Kidney tubule cell (primary cell): ENCODE measurements around the gene EPB41L3.

Experiments
- DNase-seq: peaks from one replicate; pipeline ENCODE4 v3.0.0-alpha.2; 2018; ENCODE audit warnings: low spot score

Gene EPB41L3

DNA sequence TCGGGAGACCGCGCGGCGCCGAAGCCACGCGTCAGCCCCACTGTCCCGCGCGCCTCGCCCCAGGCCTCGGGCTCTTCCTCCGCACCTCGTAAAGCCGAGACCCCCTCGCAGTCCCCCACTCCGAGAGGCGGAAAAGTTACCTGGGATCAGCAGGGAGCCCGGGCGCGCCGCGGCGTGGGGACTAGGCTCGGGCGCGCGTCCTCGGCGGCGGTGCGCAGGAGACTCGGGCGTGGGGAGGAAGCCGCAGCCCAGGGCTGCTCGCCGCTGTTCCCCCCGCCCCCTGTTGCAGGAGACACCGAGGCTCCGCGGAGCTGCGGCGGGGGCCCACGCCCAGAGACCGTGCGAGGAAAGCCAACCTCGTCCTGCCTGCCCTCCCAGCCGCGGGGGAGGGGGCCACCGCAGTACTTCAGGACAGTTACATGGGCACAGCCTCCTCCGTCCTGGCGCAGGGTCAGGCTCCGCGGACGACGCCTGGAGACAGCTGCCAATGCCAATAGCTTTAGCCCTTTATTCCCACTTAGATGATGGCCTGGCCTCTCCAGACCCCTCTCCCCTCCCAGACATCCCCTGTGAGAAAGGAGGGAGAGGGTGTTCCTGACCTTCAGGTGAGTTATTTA is at the start of gene EPB41L3:
Gene EPB41L3 (minus strand): TSS at position 225 of the 617 bp plus-strand sequence. CDS start 54,814 bp downstream, outside the sequence.
- peak; percentile 63 for DNase-seq

DNA sequence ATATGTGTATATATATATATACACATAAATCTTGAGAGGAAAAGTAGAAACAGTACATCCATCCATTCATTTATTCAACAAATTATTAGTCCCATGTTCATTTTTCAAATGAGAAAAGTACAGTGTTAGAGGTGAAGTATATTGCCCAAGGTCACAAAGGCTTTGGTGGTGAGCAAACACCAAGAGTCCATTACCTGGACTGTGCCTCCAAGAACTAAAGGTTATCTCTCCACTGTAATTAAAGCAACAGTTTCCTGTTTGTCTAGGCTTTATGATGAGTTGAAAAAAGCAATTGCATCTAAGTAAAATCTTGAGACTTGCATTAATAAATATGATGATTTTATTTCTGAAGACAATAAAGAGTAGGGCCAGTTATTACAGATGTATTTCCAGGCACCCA is 44.7 kb upstream of the EPB41L3 start:
- no peak for DNase-seq

GRCh38 chr18:5585653-5586052 is 41.9 kb upstream of the EPB41L3 start:
- DNase-seq: no peak

GRCh38 chr18:5584746-5585417 is 41.1 kb upstream of the EPB41L3 start:
- peak; percentile 76 for DNase-seq

DNA sequence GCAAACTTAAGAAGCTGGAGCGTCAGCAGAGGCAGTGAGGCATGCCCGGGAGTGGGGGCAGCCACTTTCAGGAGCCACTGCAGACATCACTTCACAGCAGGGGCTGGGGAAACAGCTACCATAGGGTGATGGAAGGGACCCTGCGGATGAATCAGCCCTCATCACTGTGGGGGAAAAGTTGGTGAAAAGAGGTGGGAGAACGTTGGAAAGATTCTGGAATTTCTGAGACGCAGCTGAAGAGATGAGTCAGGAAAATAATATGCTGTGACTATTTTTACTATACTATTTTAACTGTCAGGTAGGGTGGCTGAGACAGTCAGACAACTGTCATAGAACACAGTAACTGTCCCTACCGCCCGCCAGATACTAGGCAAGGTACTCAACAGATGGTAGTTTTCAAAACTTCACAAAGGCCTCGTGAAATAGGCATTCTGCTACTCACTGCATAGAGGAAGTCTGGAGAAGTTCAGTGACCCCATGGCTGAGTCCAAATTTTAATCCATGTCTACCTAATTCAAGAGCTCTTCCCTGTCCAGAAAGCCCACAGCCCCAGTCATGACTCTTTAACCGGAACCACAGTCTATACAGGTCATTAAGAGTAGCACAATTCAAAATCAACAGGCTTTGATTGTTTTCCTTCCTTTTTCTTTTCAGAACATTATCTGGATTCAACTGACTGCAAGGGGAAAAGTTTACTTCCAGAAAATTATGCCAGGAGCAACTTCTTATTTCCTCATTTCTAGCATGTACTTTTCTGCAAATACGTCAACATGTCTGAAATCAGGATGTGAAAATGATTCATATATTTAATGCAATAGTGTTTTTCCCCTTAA is 39.3 kb upstream of the EPB41L3 start:
- peak; percentile 84 for DNase-seq

DNA sequence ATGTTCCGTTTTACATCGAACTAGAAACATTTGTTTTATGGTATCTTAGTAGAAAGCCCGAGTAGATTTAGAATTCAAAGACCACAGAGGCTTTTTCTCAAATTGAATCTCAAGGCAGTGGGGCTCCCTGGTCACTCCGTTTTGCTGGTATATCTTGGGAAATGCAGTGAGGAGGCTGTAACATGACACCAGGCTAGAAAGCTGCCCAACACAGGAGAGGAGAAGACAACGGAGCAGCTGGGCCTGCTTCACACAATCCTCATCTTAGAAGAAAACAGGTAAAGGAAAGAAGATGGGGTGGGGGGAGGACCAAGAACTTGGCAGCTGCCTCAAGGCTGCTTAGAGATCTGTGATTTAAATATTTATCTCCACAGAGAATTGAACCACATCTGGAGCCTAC is 38.3 kb upstream of the EPB41L3 start:
- DNase-seq: no peak

GRCh38 chr18:5574843-5575242 is 31.0 kb upstream of the EPB41L3 start:
- DNase-seq: peak; percentile 4

DNA sequence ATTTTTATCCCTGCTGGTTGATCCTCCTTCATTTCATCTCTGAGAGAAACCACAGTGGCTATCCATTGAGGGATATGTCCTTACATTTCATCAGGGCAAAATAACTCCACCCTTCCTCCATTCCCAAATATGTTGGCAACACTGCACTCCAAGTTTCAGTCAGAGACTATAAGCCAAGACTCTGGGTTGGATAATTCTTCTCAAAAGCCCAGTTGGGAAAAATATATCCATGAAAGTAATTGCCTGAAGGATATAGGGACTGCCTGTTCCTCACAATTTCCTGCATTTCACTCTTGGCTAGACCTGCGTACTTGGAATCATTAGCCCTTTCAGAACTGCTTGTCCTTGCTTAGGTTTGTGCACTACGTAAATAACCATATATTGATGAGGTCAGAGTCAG is 27.9 kb upstream of the EPB41L3 start:
- no peak for DNase-seq

DNA sequence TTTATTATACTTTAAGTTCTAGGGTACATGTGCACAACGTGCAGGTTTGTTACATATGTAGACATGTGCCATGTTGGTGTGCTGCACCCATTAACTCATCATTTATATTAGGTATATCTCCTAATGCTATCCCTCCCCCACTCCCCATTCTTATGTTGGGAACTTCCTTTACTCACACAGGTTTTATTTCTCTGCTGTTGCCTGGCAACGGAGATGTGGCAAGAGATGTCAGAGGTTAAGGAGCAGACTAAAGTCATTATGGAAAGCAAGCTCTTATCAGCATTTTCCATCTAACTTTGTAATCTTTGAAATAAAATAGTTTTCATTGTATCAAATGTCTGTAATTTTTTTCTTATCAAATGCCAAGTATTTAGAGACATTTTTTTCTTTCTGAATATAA is 26.8 kb upstream of the EPB41L3 start:
- DNase-seq: peak; percentile 77

GRCh38 chr18:5568416-5568815 is 24.6 kb upstream of the EPB41L3 start:
- DNase-seq: no peak

DNA sequence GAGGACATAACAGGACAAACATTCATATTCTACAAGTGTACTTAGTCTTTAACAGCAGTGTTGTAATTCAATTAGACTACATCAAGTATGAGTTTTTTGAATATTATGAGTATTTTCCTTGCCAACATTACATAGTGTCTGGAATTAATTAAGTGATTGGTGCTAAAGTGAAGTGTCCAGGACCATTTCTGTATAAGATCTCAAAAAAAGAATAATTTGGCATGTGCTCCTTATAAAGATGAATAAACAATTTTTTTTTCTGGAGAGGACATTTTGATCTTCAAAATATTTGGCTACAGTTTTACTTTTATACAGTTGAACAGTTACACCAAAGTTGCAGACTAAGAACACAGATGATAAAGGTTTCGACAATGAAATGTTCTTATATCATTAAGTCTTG is 15.1 kb upstream of the EPB41L3 start:
- no peak for DNase-seq

DNA sequence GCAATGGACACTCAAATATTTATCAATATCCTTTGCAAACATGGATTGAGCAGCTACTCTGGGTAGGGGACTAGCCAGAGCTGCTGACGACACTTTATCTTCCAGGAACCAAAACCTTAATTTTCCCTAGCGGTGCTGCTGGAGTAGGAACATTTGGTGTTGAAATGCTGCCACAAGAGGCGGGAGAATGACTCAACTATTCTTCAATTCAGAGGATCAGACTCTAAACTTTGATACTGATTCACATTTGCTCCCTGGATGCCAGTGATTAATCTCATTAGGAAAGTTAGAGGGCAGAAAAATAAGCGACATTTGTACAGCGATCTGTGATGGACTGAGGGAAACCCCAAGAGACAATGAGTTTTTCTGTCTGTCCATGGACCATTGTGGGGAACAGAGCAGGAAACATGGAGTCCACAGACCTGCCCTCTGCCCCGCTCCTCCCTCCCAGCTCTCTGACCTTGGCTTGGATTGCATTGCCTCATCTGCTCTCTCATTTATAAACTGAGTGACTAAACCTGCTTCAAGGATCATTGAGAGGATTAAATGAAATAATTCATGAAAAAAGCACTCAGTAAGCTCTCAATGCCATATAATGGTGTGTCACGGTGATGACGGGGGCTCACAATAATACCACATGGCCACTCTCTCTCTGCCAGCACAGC is 12.6 kb upstream of the EPB41L3 start:
- DNase-seq: no peak

DNA sequence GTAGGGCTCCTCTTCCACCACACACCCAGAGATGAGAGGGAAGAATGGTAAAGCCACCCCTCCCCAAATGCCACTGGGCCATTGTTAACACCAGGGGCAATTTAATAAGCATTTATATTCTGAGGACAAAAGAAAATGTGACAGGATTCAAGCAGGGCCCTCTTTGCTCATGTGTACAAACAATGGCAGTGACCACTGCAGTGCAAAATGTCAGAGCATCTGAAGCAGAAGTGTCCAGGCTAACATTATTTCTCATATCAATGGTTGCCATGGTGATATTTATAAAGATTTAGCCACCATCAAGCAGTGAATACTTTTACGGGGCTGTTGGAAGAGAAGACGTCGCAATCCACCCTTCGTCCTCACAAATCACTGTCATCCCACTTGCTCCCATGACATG is 10.8 kb upstream of the EPB41L3 start:
- no peak for DNase-seq

DNA sequence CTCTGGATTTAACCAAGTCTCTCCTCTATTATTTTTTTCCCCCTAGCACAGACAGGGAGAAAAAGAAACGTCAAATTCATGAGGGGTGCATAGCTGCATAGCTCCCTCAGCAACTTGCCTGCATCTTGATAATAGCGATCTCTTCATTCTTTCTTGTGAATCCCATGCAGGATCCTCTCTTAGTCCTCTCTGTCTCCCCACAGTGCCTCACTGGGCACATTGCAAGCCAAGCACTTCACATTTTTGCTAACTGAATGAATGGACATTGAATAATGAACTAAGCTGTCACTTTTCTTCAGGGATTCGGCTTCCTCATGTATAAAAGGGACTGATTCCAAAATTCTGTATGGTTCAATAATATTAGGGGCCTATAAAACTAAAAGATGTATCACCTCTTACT is 2.9 kb upstream of the EPB41L3 start:
- peak; percentile 71 for DNase-seq

GRCh38 chr18:5543036-5543680 is 639 bp downstream of the EPB41L3 start:
- DNase-seq: peak; percentile 28

DNA sequence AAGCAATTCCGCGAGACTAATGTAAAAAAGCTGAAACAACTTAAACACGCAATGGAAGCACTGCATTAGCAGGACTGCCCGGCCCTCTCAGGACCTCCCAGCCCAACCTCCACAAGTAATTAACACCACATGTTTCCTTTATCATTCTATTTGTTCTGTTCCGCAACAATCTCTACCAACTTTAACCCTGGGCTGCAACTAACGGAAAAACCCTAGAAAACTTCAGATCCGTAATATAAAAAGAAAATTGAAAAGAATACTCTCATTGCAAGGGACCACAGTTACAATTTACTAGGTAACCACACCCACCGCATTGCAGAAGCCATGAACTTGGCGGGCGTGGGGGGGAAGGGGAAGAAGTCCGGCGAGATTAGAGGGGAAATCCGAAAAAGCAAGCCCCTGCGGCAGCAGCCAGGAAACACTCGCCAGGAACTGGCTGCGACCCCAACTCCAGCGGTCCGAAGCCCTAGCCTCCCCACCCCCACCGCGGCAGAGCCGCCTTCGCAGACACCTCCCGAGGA is 1.2 kb downstream of the EPB41L3 start:
- peak; percentile 34 for DNase-seq

- DNase-seq: no peak
These were observed 2.2 kb downstream of the EPB41L3 start for GRCh38 chr18:5541644-5542043.

- no peak for DNase-seq
These were observed 4.4 kb downstream of the EPB41L3 start for GRCh38 chr18:5539391-5539790.

- DNase-seq: no peak
These were observed 5.3 kb downstream of the EPB41L3 start for GRCh38 chr18:5538544-5538943.

DNA sequence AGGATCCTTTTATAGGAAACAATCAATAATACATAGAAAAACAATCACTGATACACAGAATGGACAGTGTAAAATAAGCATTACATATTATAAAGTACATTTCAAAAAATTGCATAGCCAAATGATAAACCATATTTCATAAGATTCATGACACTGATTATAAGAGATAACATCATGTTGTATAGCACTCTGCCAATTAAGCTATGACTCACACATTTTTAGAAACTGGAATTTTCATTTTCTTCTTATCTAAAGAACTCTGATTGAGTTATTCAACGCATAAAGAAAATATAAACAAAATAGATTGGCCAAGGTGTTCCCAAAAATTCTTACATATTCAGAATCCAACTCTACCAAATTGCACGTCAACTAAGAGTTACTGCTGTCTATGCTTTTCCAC is 5.9 kb downstream of the EPB41L3 start:
- no peak for DNase-seq

- peak; percentile 88 for DNase-seq
These were observed 9.0 kb downstream of the EPB41L3 start for GRCh38 chr18:5534845-5535244.

- no peak for DNase-seq
These were observed 11.7 kb downstream of the EPB41L3 start for GRCh38 chr18:5532066-5532465.
